MM.1S (cell line): ENCODE data around the gene CDK6.

Experiments used
- DNase-seq: peaks from one replicate; pipeline ENCODE4 v3.0.0-alpha.2; 2015
- H2AFZ ChIP-seq: fragments of 300-600 bp; sonication (generic); 2 replicates; pipeline ENCODE4 v1.6.0; 2016; ENCODE audit warnings: antibody characterized with exemption, low read length
- H3F3A ChIP-seq: fragments of 300-600 bp; sonication (generic); 2 replicates; pipeline ENCODE4 v1.6.1; 2016; ENCODE audit warnings: mild to moderate bottlenecking, antibody characterized with exemption, low read length, moderate library complexity, mixed read lengths; ENCODE audit not compliant: insufficient read depth
- H3K27ac ChIP-seq: fragments of 300-600 bp; sonication (generic); 2 replicates; pipeline ENCODE4 v1.5.1; 2016; ENCODE audit warnings: mild to moderate bottlenecking, low read length
- H3K27me3 ChIP-seq: fragments of 300-600 bp; sonication (generic); replicated peaks from 2 replicates; pipeline ENCODE4 v1.6.0; 2016; ENCODE audit warnings: low read length; ENCODE audit not compliant: insufficient read depth
- H3K36me3 ChIP-seq: fragments of 300-600 bp; sonication (generic); replicated peaks from 2 replicates; pipeline ENCODE4 v1.6.1; 2016; ENCODE audit warnings: mild to moderate bottlenecking, low read length, mixed read lengths; ENCODE audit not compliant: insufficient read depth
- H3K4me1 ChIP-seq: fragments of 300-600 bp; sonication (generic); 2 replicates; pipeline ENCODE4 v1.6.1; 2016; ENCODE audit warnings: low read length, mixed read lengths
- H3K4me2 ChIP-seq: fragments of 300-600 bp; sonication (generic); 2 replicates; pipeline ENCODE4 v1.6.0; 2016; ENCODE audit warnings: low read depth, low read length
- H3K4me3 ChIP-seq: fragments of 300-600 bp; sonication (generic); 2 replicates; pipeline ENCODE4 v1.5.1; 2016; ENCODE audit warnings: low read length, mixed read lengths
- H3K79me2 ChIP-seq: fragments of 300-600 bp; sonication (generic); 2 replicates; pipeline ENCODE4 v1.6.1; 2016; ENCODE audit warnings: mixed run types, low read length, mixed read lengths
- H3K9ac ChIP-seq: fragments of 300-600 bp; sonication (generic); 2 replicates; pipeline ENCODE4 v1.6.1; 2016; ENCODE audit warnings: low read length, mixed read lengths
- H3K9me2 ChIP-seq: fragments of 300-600 bp; sonication (generic); replicated peaks from 2 replicates; pipeline ENCODE4 v1.6.1; 2016; ENCODE audit warnings: mild to moderate bottlenecking, low read length, mixed read lengths; ENCODE audit not compliant: insufficient read depth
- H3K9me3 ChIP-seq: fragments of 300-600 bp; sonication (generic); replicated peaks from 2 replicates; pipeline ENCODE4 v1.6.1; 2016; ENCODE audit warnings: mild to moderate bottlenecking, low read length, mixed read lengths; ENCODE audit not compliant: insufficient read depth
- H4K20me1 ChIP-seq: fragments of 300-600 bp; sonication (generic); 2 replicates; pipeline ENCODE4 v1.6.1; 2016; ENCODE audit warnings: mild to moderate bottlenecking, low read length, moderate library complexity, mixed read lengths; ENCODE audit not compliant: insufficient read depth
- EZH2 ChIP-seq: fragments of 300-600 bp; sonication (generic); optimal IDR thresholded peaks from 2 replicates; pipeline ENCODE3; 2017; ENCODE audit warnings: low read depth, mild to moderate bottlenecking, antibody characterized with exemption, low read length, mixed read lengths
- EZH2phosphoT487 ChIP-seq: fragments of 300-600 bp; sonication (generic); IDR thresholded peaks from 2 replicates; pipeline ENCODE4 v1.6.1; 2018; ENCODE audit warnings: antibody characterized with exemption, low read length
- TF ChIP-seq, protein P1 (sequence below): fragments of 300-600 bp; sonication (generic); IDR thresholded peaks from 2 replicates; pipeline ENCODE4 v1.5.1; 2016; ENCODE audit warnings: antibody characterized with exemption, low read length, mixed read lengths

The CDK6 gene

DNA sequence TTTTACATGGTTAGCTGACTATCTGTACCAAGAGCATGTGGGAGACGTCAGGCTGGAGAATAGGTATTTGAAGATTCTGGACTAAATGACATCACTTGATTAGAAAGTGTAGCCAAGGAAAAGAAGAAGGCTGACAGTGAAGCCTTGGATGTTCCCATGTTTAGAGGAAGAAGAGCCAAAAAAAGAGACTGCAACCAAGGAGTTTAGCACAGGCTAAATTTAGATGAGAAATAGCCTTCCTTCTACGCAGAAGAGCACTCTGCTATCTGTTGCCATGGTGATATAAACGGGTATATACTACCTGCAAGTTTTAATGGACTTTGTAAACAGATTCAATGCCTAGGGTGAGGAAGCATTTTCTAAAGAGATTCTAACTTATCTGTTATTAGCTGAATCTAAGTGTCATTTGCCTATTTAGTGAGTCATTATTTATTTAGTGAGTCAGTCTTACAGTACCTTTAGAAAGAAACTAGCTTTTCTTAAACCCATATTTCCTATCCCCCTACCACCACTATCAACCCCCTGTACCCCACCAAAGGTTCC is 69.8 kb downstream of the CDK6 start:
- Histone ChIP-seq H4K20me1 (no peaks in the 10 kb centered on the region), H3K4me2 (no peak overlapping the region), H3K79me2 (peaks cover 94% of the 10 kb centered on the region)

DNA sequence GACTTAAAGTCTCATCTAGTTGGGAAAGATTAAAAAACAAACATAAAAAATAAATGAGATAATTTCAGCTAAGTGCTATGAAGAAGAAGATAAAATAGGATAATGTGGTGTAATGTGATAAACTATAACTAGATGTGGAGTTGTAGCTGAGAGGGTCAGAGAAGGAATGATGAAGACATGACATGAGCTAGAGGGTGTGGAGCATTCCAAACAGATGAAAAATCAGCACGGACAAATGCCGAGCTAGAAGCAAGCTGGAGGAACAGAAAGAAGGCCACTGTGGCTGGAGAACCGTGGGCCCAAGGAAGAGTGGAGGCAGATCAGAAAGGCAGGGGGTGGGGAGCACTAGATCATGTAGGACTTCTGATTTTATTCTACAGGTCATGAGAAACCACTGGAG is 70.6 kb downstream of the CDK6 start:
- Histone ChIP-seq H3K4me1 (peaks cover 44% of the 10 kb centered on the region), H3K36me3 (no peaks in the 10 kb centered on the region; the same call in 1 of the 2 replicates), H3K4me3 (no peak overlapping the region), H2AFZ (no peak overlapping the region), H3K79me2 (peaks cover 95% of the 10 kb centered on the region), H3K9me3 (no peaks in the 10 kb centered on the region), H3K27ac (no peak overlapping the region), H3K4me2 (no peak overlapping the region), H3K27me3 (no peaks in the 10 kb centered on the region), H4K20me1 (no peaks in the 10 kb centered on the region), H3K9ac (no peak overlapping the region), H3K9me2 (no peaks in the 10 kb centered on the region), H3F3A (peaks cover 21% of the 10 kb centered on the region)
- TF ChIP-seq, protein P1, sequence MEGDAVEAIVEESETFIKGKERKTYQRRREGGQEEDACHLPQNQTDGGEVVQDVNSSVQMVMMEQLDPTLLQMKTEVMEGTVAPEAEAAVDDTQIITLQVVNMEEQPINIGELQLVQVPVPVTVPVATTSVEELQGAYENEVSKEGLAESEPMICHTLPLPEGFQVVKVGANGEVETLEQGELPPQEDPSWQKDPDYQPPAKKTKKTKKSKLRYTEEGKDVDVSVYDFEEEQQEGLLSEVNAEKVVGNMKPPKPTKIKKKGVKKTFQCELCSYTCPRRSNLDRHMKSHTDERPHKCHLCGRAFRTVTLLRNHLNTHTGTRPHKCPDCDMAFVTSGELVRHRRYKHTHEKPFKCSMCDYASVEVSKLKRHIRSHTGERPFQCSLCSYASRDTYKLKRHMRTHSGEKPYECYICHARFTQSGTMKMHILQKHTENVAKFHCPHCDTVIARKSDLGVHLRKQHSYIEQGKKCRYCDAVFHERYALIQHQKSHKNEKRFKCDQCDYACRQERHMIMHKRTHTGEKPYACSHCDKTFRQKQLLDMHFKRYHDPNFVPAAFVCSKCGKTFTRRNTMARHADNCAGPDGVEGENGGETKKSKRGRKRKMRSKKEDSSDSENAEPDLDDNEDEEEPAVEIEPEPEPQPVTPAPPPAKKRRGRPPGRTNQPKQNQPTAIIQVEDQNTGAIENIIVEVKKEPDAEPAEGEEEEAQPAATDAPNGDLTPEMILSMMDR: no peak
- TF ChIP-seq EZH2: no peak
- no peak for TF ChIP-seq EZH2phosphoT487
- no peak for DNase-seq

More for the DNA sequence above, 69.8 kb downstream of the CDK6 start:
- no peak overlapping the region for H2AFZ ChIP-seq
- H3F3A ChIP-seq: peaks cover 21% of the 10 kb centered on the region
- no peak for TF ChIP-seq EZH2
- TF ChIP-seq EZH2phosphoT487: no peak
- TF ChIP-seq, protein P1: no peak
- H3K9me2 ChIP-seq: no peaks in the 10 kb centered on the region
- peaks cover 44% of the 10 kb centered on the region for H3K4me1 ChIP-seq
- H3K9ac ChIP-seq: no peak overlapping the region
- H3K27me3 ChIP-seq: no peaks in the 10 kb centered on the region
- no peak overlapping the region for H3K27ac ChIP-seq
- H3K36me3 ChIP-seq: no peaks in the 10 kb centered on the region; the same call in 1 of the 2 replicates
- no peak for DNase-seq
- no peak overlapping the region for H3K4me3 ChIP-seq
- no peaks in the 10 kb centered on the region for H3K9me3 ChIP-seq

DNA sequence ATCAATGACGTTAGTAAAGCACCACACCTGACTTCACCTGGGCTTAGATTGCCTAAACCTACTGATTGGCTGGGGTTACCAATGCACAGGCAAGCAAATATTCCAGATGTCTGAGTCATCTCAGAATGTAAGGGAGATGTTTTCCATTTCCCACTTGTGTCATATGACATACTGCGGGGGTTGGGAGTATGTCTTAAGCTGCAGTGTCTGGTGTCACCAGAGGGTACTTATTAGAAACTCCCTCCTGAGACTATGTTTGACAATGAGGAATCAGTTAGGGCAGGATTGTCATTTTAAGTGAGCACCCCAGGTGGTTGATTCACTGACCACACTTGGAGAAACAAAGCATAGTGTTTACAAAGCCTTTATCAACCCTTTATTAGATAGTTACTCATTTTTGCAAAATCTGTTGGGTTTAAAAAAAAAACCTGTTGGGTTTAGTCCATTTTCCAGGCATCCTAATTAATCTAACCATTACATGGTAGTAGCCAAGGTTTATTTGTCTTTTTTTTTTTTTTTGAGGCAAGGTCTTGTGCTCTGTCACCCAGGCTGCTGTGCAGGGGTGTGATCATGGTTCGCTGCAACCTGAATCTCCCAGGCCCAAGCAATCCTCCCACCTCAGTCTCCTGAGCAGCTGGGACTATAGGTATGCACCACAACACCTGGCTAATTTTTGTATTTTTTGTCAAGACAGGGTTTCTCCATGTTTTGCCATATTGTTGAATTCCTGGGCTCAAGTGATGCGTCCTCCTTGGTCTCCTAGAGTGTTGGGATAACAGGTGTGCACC is 72.5 kb downstream of the CDK6 start:
- Histone ChIP-seq H3K4me3 (no peak overlapping the region), H3K4me1 (peaks cover 27% of the 10 kb centered on the region), H3K9me3 (no peaks in the 10 kb centered on the region), H3K27ac (no peak overlapping the region), H3K9ac (no peak overlapping the region), H3K36me3 (peaks cover 3% of the 10 kb centered on the region; the same call in 1 of the 2 replicates), H3K9me2 (no peaks in the 10 kb centered on the region), H3K79me2 (peaks cover 97% of the 10 kb centered on the region), H3F3A (peaks cover 4% of the 10 kb centered on the region; the same call in 1 of the 2 replicates), H3K27me3 (no peaks in the 10 kb centered on the region), H3K4me2 (no peak overlapping the region), H2AFZ (no peak overlapping the region), H4K20me1 (no peaks in the 10 kb centered on the region)
- TF ChIP-seq, protein P1: no peak
- no peak for TF ChIP-seq EZH2
- TF ChIP-seq EZH2phosphoT487: no peak
- DNase-seq: no peak
